PC-3 (cell line): ENCODE data around the gene GATD1. TPM values are rescaled to one million over a fixed set of nuclear protein-coding genes. Genes with fewer than 3 reads are reported as not detected.

Experiments used
- ATAC-seq: fragments of 200-7000 bp; cut with Tn5 transposase; 2 replicates; pipeline ENCODE4 v1.9.1; 2020; ENCODE audit warnings: mild to moderate bottlenecking, moderate library complexity
- BruUV-seq: library from RNA; stranded (reverse); fragments of 400-500 nt; replicated peaks from 2 replicates; lab custom pipeline; 2021; lab: Mats Ljungman, UMichigan
- CTCF ChIA-PET: fragments of 300-600 bp; sonication (Branson Sonifier 250); formaldehyde crosslinking; loops from one replicate; lab custom pipeline; 2022; ENCODE audit warnings: antibody characterized with exemption; lab: Charles Lee
- POLR2A ChIA-PET: fragments of 300-600 bp; sonication (Branson Sonifier 250); formaldehyde crosslinking; loops from one replicate; lab custom pipeline; 2022; ENCODE audit warnings: antibody characterized with exemption; ENCODE audit not compliant: unreplicated experiment; lab: Charles Lee
- DNase-seq: peaks from one replicate; pipeline ENCODE4 v3.0.0-alpha.2; 2015
- H2AFZ ChIP-seq: fragments of 300-600 bp; sonication (generic); 2 replicates; pipeline ENCODE4 v1.6.0; 2016; ENCODE audit warnings: antibody characterized with exemption, low read length
- H3F3A ChIP-seq: fragments of 300-600 bp; sonication (generic); one replicate; pipeline ENCODE4 v1.6.0; 2017; ENCODE audit warnings: antibody characterized with exemption, low read length, control low read depth, mild to moderate bottlenecking; ENCODE audit not compliant: unreplicated experiment
- H3K27ac ChIP-seq: fragments of 300-600 bp; sonication (generic); 2 replicates; pipeline ENCODE4 v1.5.1; 2016; ENCODE audit warnings: mild to moderate bottlenecking, low read length
- H3K27me3 ChIP-seq: fragments of 300-600 bp; sonication (generic); 2 replicates; pipeline ENCODE4 v1.6.1; 2016; ENCODE audit warnings: low read length, mixed read lengths
- H3K36me3 ChIP-seq: fragments of 300-600 bp; sonication (generic); 2 replicates; pipeline ENCODE4 v1.6.1; 2016; ENCODE audit warnings: low read depth, mixed run types, low read length, mixed read lengths
- H3K4me1 ChIP-seq: fragments of 300-600 bp; sonication (generic); 2 replicates; pipeline ENCODE4 v1.5.1; 2016; ENCODE audit warnings: low read length; ENCODE audit not compliant: insufficient read depth
- H3K4me2 ChIP-seq: fragments of 300-600 bp; sonication (generic); 2 replicates; pipeline ENCODE4 v1.6.0; 2016; ENCODE audit warnings: low read length
- H3K4me3 ChIP-seq: fragments of 300-600 bp; sonication (generic); 2 replicates; pipeline ENCODE4 v1.5.1; 2016; ENCODE audit warnings: mild to moderate bottlenecking, low read length, mixed read lengths
- H3K79me2 ChIP-seq: fragments of 300-600 bp; sonication (generic); 2 replicates; pipeline ENCODE4 v1.6.1; 2017; ENCODE audit warnings: low read length, mixed read lengths
- H3K9ac ChIP-seq: fragments of 300-600 bp; sonication (generic); 2 replicates; pipeline ENCODE4 v1.6.0; 2016; ENCODE audit warnings: mild to moderate bottlenecking, low read length
- H3K9me2 ChIP-seq: fragments of 300-600 bp; sonication (generic); replicated peaks from 2 replicates; pipeline ENCODE4 v1.6.1; 2016; ENCODE audit warnings: mixed run types, low read length, mixed read lengths
- H3K9me3 ChIP-seq: fragments of 300-600 bp; sonication (generic); 2 replicates; pipeline ENCODE4 v1.6.1; 2016; ENCODE audit warnings: low read length, mixed read lengths
- H4K20me1 ChIP-seq: fragments of 300-600 bp; sonication (generic); 2 replicates; pipeline ENCODE4 v1.6.1; 2016; ENCODE audit warnings: low read length, mixed read lengths
- CTCF ChIP-seq: fragments of 300-600 bp; sonication (generic); conservative IDR thresholded peaks from 2 replicates; pipeline ENCODE4 v1.5.1; 2017; ENCODE audit warnings: antibody characterized with exemption, low read depth, mild to moderate bottlenecking, low read length
- EZH2 ChIP-seq: fragments of 300-600 bp; sonication (generic); IDR thresholded peaks from one replicate; pipeline ENCODE4 v1.6.1; 2017; ENCODE audit warnings: antibody characterized with exemption, mild to moderate bottlenecking, low read length; ENCODE audit not compliant: unreplicated experiment
- EZH2phosphoT487 ChIP-seq: fragments of 300-600 bp; sonication (generic); IDR thresholded peaks from 2 replicates; pipeline ENCODE4 v1.6.1; 2018; ENCODE audit warnings: mild to moderate bottlenecking, antibody characterized with exemption, low read length, borderline replicate concordance
- intact Hi-C: fragments of 100-400 bp; cut with micrococcal nuclease; formaldehyde crosslinking; loops from 2 replicates; pipeline ENCODE4 v1.9.0; 2023
- total RNA-seq: library from RNA; depleted of rRNA; stranded (reverse); fragments of >200 nt; gene quantifications from 2 replicates; pipeline ENCODE4 v1.2.3, GENCODE V29; 2014

GATD1 gene
- total RNA-seq, 1 experiment from 2014 or later = 39.7 TPM

GRCh38 chr11:794766-795633 lies 17.7 kb upstream of the GATD1 start:
- H3K4me2 ChIP-seq = peak overlapping the region; percentile 98
- H2AFZ ChIP-seq = no peak overlapping the region
- H4K20me1 ChIP-seq = no peaks in the 10 kb centered on the region
- POLR2A ChIA-PET = interaction anchor here (0.6 kb wide), 1 partner anchor 38 kb away, joined by 3 read pairs; no protein-coding TSS in a partner anchor
- CTCF ChIA-PET = no interaction called here
- no peak for TF ChIP-seq CTCF
- TF ChIP-seq EZH2 = no peak
- TF ChIP-seq EZH2phosphoT487 = no peak
- no peaks in the 10 kb centered on the region for H3K27me3 ChIP-seq
- peaks cover 24% of the 10 kb centered on the region for H3K79me2 ChIP-seq
- H3K9ac ChIP-seq = no peak overlapping the region; the same call in 1 of the 2 replicates
- no peaks in the 10 kb centered on the region; the same call in 1 of the 2 replicates for H3K36me3 ChIP-seq
- no peaks in the 10 kb centered on the region for H3K9me3 ChIP-seq
- no peak overlapping the region for H3K27ac ChIP-seq
- H3K4me1 ChIP-seq = peaks cover 19% of the 10 kb centered on the region
- H3K9me2 ChIP-seq = no peaks in the 10 kb centered on the region
- H3K4me3 ChIP-seq = peak overlapping the region; percentile 94
- H3F3A ChIP-seq = peaks cover 4% of the 10 kb centered on the region
- DNase-seq (no peak), ATAC-seq (no peak)
- BruUV-seq = no TSS peak
- intact Hi-C loops = no loop called here

- Histone ChIP-seq H3K9me3 (no peaks in the 10 kb centered on the region), H3K9ac (no peak overlapping the region), H3K4me3 (no peak overlapping the region), H3K9me2 (no peaks in the 10 kb centered on the region), H3K27ac (no peak overlapping the region), H4K20me1 (no peaks in the 10 kb centered on the region), H3K27me3 (no peaks in the 10 kb centered on the region), H3K4me1 (peaks cover 19% of the 10 kb centered on the region), H3F3A (peaks cover 4% of the 10 kb centered on the region), H3K79me2 (peaks cover 24% of the 10 kb centered on the region), H2AFZ (no peak overlapping the region), H3K4me2 (no peak overlapping the region; the same call in 1 of the 2 replicates), H3K36me3 (no peaks in the 10 kb centered on the region; the same call in 1 of the 2 replicates)
- POLR2A ChIA-PET = no interaction called here
- BruUV-seq = no TSS peak
- CTCF ChIA-PET = no interaction called here
- ATAC-seq (no peak), DNase-seq (no peak)
- TF ChIP-seq EZH2 = no peak
- TF ChIP-seq CTCF = no peak
- TF ChIP-seq EZH2phosphoT487 = no peak
- intact Hi-C loops = no loop called here
These were observed 16.9 kb upstream of the GATD1 start for GRCh38 chr11:794013-794765.
